Mucosa of descending colon (tissue), 3 donors: Measurements from ENCODE around the gene FIGNL1. TPM values are rescaled to one million over a fixed set of nuclear protein-coding genes. Genes with fewer than 3 reads are reported as not detected.

Experiments used
- ATAC-seq: fragments of 200-7000 bp; cut with Tn5 transposase; one replicate; pipeline ENCODE4 v1.9.1; 2020; ENCODE audit warnings: mild to moderate bottlenecking, moderate library complexity
- DNase-seq, 3 donors: peaks; one replicate each; pipeline ENCODE4 v3.0.0-alpha.2; 2020
- H3K36me3 ChIP-seq: fragments of 200-600 bp; one replicate; pipeline ENCODE4 v1.8.0; 2021; ENCODE audit warnings: low read depth, mild to moderate bottlenecking
- H3K4me1 ChIP-seq: fragments of 200-600 bp; one replicate; pipeline ENCODE4 v1.8.0; 2021; ENCODE audit warnings: low read depth, mild to moderate bottlenecking
- H3K4me3 ChIP-seq: fragments of 200-600 bp; one replicate; pipeline ENCODE4 v1.8.0; 2021; ENCODE audit warnings: mild to moderate bottlenecking
- H3K9me3 ChIP-seq: fragments of 200-600 bp; one replicate; pipeline ENCODE4 v1.8.0; 2021; ENCODE audit warnings: mild to moderate bottlenecking
- intact Hi-C, 2 donors: fragments of 100-400 bp; cut with DNase I in 1 of 2; cut with micrococcal nuclease in 1 of 2; formaldehyde crosslinking; loops; one replicate each; pipeline versions ENCODE4 v1.11.0 to v1.11.1; 2022; cut with DNase I, micrococcal nuclease
- total RNA-seq, 3 donors: library from RNA; stranded (reverse); fragmentation: NEBNext Ultra II Directional in 2 of 3; extraction: Animal tissue kit (Norgen Biotek cat#: 25700) in 2 of 3; gene quantifications; one replicate each; pipeline versions ENCODE4 v1.2.1 to v1.2.4, GENCODE V29; 2021 to 2023
- TF ChIP-seq, protein P1 (sequence below): fragments of 200-600 bp; IDR thresholded peaks from one replicate; pipeline ENCODE4 v1.8.0; 2022; ENCODE audit warnings: antibody characterized with exemption, mild to moderate bottlenecking
- donor health status: DM: no; HTN: no; CAD: no; lungs with moderate emphysema.
- donor health status: DM: no; HTN: no; CAD: no.
- donor health status: DM: no; HTN: yes; CAD: no.

Gene FIGNL1
- total RNA-seq, 3 donors from 2014 or later: 5.4 to 8.5 (median 6.2) TPM

DNA sequence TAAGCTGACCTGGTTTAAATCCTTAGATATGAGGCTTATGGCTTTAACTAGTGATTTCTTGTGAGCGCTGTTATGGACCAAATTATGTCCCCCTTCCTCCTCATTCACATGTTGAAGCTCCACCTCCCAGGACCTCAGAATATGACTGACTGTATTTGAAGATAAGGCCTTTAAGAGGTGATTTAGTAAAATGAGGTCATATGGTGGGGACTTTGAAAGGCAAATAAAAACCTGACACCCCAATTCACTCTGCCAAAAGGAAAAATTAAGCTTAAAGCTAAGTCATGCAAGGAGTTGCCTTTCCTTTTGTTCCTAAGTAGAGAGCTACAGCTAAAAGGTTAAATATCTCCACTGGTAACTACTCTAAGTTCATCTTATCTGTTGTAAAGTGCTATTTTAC, 36.4 kb upstream of the FIGNL1 start:
- Histone ChIP-seq H3K9me3 (no peaks in the 10 kb centered on the region), H3K36me3 (no peaks in the 10 kb centered on the region), H3K4me3 (no peak overlapping the region), H3K4me1 (no peaks in the 10 kb centered on the region)
- ATAC-seq (no peak), DNase-seq (no peak)
- TF ChIP-seq, protein P1, sequence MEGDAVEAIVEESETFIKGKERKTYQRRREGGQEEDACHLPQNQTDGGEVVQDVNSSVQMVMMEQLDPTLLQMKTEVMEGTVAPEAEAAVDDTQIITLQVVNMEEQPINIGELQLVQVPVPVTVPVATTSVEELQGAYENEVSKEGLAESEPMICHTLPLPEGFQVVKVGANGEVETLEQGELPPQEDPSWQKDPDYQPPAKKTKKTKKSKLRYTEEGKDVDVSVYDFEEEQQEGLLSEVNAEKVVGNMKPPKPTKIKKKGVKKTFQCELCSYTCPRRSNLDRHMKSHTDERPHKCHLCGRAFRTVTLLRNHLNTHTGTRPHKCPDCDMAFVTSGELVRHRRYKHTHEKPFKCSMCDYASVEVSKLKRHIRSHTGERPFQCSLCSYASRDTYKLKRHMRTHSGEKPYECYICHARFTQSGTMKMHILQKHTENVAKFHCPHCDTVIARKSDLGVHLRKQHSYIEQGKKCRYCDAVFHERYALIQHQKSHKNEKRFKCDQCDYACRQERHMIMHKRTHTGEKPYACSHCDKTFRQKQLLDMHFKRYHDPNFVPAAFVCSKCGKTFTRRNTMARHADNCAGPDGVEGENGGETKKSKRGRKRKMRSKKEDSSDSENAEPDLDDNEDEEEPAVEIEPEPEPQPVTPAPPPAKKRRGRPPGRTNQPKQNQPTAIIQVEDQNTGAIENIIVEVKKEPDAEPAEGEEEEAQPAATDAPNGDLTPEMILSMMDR: no peak
- intact Hi-C loops: no loop called here

GRCh38 chr7:50481867-50482266, 31.7 kb upstream of the FIGNL1 start:
- Histone ChIP-seq H3K9me3 (no peaks in the 10 kb centered on the region), H3K4me3 (no peak overlapping the region), H3K36me3 (no peaks in the 10 kb centered on the region), H3K4me1 (no peaks in the 10 kb centered on the region)
- DNase-seq (no peak), ATAC-seq (no peak)
- intact Hi-C loops: no loop called here
- TF ChIP-seq, protein P1: no peak

DNA sequence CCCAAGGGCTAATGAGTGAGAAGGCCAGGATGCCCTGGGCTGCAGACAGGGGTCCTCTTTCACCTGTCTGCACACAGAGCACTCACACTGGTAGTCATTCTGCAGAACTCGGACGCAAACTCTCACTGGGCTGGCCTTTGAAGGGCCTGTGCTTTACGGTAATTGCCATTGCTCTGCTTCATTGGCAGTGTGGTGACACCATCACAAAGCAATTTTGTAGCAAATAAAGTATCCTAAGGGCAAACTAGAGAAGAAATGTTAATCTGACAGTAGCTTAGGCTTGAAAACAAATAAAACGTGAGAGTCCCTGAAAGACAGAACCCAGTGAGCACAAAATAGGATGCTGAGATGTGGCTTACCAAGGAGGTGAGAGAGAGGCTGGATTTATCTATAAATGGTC, 30.6 kb upstream of the FIGNL1 start:
- Histone ChIP-seq H3K4me1 (no peaks in the 10 kb centered on the region), H3K4me3 (no peak overlapping the region), H3K9me3 (no peaks in the 10 kb centered on the region), H3K36me3 (no peaks in the 10 kb centered on the region)
- TF ChIP-seq, protein P1: no peak
- intact Hi-C loops: no loop called here
- no peak for ATAC-seq
- no peak for DNase-seq

- no peak for ATAC-seq
- intact Hi-C loops: loop anchor here in 1 of 2 donors (10.0 kb wide), 1 partner anchor 195 kb away; no protein-coding TSS in a partner anchor
- no peaks in the 10 kb centered on the region for H3K36me3 ChIP-seq
- H3K4me1 ChIP-seq: no peaks in the 10 kb centered on the region
- TF ChIP-seq, protein P1: no peak
- DNase-seq: no peak
- no peaks in the 10 kb centered on the region for H3K9me3 ChIP-seq
- H3K4me3 ChIP-seq: no peak overlapping the region
Observed at GRCh38 chr7:50479743-50480517, 29.8 kb upstream of the FIGNL1 start.

DNA sequence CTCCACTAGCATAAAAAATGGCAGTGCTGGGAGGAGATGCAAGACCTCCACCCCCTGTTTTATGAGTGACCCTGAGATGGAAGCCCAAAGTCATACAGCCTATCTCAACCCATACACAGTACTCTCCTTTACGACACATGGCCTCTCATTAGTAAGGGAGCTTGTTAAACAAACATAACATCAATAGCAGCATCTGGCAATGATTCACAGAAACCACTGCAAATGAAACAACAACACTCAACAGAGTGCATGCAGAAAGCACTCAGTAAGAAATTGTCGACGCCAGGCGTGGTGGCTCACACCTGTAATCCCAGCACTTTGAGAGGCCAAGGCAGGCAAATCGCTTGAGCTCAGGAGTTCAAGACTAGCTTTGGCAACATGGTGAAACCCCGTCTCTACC, 27.5 kb upstream of the FIGNL1 start:
- H3K4me1 ChIP-seq: no peaks in the 10 kb centered on the region
- DNase-seq (no peak), ATAC-seq (no peak)
- no peak overlapping the region for H3K4me3 ChIP-seq
- TF ChIP-seq, protein P1: no peak
- H3K36me3 ChIP-seq: no peaks in the 10 kb centered on the region
- H3K9me3 ChIP-seq: no peaks in the 10 kb centered on the region
- intact Hi-C loops: loop anchor here in 1 of 2 donors (10.0 kb wide), 1 partner anchor 197 kb away; no protein-coding TSS in a partner anchor
